HG02884 (cell line): ENCODE measurements around the gene SKIL.

Experiments
- ATAC-seq: cut with Tn5 transposase; IDR thresholded peaks from one replicate; pipeline ENCODE4 v1.9.1; 2021; ENCODE audit warnings: mild to moderate bottlenecking, moderate library complexity; ENCODE audit not compliant: unreplicated experiment

SKIL gene

DNA sequence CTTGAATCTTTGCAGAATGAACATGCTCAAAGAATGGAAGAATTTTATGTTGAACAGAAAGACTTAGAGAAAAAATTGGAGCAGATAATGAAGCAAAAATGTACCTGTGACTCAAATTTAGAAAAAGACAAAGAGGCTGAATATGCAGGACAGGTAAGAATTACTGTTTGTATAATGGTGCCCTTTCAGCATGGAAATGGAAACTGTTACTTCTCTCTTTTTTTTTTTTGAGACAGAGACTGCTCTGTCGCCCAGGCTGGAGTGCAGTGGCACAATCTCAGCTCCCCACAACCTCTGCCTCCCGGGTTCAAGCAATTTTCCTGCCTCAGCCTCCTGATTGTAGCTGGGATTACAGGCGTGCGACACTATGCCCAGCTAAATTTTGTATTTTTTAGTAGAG is 33.6 kb downstream of the SKIL start:
- no peak for ATAC-seq

DNA sequence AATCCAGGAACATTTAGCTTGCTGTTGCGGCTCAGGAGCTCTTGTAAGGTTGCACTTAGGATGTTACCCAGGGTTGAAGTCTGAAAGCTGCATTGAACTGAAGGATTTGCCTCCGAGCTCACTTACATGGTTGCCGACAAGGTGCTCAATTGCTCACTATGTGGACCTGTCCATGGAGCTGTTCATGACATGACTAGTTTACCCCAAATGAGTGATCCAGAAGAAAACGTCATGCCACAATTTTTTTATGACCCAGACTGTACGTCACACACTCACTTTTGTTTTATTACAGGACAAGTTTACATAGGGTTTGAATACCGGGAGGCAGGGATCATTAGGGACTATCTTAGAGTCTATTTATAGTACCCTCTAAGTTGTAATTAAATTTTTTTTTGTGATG is 40.2 kb downstream of the SKIL start:
- ATAC-seq, result no peak

DNA sequence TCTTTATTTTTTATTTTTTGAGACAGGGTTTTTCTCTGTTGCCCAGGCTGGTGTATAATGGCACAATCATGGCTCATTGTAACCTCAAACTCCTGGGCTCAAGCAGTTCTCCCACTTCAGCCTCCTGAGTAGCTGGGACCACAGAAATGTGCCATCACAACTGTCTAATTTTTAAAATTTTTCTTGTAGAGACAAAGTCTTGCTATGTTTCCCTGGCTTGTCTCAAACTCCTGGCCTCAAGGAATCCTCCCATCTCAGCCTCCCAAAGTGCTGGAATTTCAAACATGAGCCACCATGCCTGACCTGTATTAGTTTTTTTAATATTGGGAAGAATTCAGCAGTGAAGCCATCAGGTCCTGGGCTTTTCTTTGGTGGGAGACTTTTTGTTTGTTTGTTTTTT is 47.6 kb downstream of the SKIL start:
- ATAC-seq, result no peak

DNA sequence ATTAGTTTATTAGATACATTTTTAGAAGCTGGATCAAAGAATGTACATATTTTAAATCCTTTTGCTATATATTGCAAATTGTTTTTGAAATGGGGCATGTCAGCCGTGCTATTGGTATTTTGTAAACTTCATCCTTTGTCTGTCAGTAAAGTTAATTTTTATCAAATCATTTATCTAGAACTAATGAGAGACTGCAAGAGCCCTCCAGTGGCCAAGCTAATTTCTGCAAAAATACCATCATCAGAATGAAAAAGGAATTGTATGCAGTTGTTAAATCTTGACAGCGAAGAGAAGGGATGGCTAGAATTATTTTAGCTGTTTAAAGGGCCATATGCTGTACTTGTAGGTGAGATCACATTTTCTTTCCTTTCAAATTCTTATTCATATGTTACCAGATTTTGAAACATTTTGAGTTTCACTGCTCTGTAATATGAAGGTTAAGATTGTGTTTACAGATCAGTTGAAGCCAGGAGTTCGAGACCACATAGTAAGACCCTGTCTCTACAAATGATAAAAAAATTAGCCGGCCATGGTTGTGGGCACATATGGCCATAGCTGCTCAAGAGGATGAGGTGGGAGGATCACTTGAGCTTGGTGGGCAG is 53.0 kb downstream of the SKIL start:
- no peak for ATAC-seq

DNA sequence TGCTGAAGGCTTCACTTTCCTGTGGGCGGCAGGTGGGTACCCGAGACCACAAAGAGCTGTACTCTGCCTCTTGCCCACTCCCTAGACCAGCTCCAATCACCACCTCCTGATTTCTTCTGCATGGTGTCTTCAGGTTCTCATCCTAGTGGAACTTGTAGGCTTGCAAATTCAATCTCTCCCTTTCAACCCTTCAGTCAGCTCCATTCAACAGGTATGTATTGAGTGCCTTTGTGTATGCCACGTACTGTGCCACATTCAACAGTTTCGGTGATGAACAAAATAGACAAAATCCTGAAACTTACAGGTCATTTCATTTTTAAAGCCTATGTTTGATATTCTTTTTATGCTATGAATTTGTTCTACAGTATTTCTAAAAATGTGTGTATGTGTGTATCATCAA is 55.8 kb downstream of the SKIL start:
- no peak for ATAC-seq

DNA sequence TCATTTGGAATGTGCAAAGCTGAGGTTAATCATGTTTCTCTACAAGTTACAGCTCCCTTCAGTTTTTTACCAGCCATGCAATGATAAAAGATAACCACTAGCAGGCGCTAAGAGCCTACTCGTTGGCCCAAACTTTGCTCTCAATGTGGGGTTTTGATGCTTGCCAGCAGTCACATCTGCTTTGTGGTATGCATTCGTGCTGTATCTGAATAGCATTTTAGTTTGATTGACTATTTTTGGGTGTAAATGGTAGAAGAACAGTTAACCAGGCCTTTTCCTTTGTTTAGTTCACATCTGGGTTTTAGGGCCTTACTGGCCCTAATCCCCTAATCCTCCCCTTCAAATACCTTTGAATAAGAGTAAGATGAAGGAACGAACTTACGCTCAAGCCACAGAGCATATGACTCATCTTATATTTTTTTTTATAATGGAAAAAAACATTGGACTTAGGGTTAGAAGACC is 56.7 kb downstream of the SKIL start:
- ATAC-seq, result peak; percentile 54

DNA sequence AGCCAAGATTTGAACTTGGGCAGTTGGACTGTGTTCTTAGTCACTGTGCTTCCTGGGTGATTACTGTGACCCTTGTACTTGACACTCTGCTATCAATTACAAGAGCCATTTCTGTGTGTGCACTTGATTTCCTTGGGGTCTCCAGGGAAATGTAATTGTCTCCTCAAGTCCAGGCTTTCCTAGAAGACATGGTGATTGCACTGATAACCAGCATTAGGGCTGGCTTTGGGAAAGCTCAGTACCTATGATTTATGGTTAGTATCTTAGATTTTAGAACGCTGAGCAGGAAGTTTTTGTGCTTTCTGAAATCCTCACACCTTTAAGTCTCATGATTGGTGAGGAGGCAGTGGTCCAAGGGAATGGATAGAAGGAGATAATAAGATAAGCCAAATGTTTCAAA is 59.6 kb downstream of the SKIL start:
- no peak for ATAC-seq

DNA sequence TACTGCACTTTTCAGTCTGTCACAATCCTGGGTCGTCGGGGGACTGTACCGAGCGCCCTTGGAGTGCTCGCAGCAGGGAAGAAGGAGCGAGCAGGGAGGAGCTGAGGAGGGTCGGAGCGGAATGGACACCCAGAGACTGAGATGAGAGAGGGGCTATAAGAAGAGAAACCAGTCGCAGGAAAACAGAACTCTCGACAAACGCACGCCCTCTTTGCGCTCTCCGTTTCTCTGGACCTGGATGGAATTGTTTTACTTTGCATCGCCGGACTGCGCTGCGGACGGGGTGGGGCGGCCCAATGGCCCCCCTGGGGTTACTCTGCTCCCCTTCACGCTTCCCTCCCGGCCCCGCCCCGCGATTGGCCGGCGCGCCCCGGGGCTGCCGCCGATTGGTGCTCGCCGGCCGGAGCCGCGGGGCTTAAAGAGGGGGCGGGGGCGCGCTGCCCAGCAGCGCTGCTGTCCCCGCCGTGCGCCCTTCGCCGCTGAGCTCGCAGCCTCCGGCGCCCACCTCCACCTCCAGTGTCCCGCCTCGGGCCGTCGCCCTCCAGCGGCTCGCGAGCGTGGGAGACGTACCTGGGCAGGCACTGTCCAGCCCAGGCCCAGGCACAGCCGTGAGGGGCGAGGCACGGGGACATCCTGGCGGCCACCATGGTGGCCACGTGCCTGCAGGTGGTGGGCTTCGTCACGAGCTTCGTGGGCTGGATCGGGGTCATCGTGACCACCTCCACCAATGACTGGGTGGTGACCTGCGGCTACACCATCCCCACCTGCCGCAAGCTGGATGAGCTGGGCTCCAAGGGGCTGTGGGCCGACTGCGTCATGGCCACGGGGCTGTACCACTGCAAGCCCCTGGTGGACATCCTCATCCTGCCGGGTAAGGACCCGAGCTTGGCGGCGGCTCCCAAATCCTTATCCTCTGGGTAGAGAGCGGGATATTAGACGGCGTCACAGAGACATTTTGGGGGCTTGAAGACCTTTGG is 61.2 kb downstream of the SKIL start, which contains the start of gene CLDN11:
TSS of gene CLDN11 (plus strand) at position 447 of the 977 bp plus-strand sequence. CDS start at position 646, 199 bp downstream.
- no peak for ATAC-seq

DNA sequence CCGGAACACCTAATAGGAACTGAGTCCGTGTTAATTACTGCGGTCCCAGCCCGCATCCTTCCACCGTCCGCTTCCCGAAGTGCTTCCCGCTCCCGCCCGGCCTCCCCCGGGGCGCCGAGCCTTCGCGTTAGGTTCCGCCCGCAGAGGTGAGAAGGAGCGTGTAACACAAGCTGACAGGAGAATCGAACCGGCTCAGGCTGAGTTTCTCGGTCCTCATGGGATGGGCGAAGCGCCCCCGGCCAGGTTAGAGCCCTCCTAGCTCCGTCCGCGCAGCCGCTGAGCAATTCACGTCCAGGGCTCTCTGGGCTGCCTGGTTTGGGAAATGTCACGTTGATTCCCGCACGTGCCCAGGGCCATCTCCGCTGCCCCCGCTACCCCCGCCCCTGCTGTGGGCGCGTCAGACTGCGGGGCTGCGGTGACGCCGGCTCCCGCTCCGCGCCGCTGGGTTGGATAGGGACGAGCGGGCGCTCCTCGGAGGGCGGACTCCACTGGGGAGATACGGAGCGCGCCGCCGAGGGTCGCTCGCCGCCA is 62.1 kb downstream of the SKIL start:
- no peak for ATAC-seq

DNA sequence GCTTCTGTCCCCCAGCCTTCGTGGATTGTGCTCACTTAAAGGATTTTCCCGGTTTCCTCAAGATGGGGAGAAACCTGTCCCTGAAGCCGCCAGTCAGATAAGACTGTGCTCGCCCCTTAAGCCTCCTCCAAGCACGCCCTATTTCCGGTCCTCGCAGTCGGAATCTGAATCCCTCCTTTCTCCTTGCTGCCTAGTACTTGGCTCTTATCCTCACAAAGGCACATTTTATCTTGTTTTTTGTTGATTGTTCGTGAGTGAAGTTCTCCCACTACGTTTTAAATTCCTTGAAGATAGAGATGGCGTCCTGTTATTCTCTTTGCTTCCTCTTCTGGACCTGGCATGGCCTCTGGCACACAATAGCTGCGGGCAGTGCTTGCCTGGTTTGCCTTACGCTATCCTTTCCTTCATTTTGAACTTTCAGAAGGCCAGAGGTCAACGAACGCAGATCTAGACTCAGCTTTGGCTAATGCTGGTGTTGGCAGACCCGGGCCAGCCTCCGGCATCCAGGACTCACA is 62.8 kb downstream of the SKIL start:
- ATAC-seq, result no peak

DNA sequence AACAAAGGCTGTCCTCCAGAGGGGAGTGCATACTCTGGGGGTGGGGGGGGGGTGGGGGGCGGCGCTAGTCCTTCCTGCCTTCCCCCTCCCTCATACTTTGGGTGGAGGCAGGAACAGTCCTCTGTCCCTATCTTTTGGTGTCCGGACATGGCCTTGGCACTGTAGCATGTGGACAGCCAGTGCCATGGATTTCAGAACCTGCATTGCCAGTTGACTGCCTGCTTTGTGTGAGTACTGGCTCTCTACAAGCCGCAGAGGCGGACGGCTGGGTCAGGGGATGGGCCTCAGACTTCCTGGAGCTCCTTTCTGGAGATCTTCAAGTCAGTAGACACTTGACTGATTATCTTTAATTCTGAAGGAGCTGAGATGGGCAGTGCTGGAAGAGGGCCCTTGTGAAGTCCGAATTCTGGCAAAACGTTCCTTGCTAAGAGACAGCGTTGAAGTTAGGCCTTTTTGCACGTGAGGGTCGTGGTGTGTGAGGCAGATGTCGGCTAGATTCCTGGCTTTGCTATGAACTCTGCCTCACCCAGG is 63.7 kb downstream of the SKIL start:
- ATAC-seq, result no peak

DNA sequence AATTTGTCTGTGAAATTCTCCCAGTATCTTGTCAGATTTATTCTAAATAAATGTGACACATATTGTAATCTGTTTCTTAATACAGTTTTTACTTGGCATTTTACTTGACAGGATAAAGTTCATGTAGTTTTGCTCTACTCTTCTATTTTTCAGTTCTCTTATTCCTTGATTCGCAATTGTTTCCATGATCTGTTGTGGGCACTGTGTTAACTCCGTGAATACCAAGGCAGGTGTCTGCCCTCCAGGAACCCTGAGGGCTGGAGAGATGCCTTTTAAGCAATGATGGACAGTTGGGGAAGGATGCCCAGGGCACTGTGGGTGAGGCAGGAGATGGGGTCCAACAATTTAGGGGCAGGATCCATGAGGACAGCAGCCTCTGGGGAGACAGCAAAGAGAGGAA is 64.2 kb downstream of the SKIL start:
- no peak for ATAC-seq

DNA sequence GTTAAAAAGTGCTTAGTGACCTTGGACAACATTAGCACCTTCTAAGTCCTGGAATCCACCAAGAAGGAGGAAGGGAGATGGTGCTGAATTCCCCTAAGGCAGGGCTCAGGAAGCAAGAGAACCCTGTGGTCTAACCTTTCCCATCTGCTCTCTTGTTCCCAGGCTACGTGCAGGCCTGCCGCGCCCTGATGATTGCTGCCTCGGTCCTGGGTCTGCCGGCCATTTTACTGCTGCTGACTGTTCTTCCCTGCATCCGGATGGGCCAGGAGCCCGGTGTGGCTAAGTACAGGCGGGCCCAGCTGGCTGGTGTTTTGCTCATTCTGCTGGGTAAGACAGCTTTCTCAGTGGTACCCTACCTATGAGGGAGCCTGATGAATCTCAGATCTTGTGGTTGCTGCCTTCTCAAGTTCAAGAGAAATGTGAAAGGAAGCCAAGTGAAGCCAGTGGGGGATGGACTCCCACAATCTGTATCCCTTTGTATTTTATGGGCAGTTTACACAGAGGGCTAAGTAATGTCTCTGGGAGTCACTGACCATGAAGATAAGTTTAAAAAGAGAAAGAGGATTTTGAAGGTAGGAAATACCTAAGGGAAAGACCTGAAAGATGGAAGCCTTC is 65.6 kb downstream of the SKIL start:
- no peak for ATAC-seq

DNA sequence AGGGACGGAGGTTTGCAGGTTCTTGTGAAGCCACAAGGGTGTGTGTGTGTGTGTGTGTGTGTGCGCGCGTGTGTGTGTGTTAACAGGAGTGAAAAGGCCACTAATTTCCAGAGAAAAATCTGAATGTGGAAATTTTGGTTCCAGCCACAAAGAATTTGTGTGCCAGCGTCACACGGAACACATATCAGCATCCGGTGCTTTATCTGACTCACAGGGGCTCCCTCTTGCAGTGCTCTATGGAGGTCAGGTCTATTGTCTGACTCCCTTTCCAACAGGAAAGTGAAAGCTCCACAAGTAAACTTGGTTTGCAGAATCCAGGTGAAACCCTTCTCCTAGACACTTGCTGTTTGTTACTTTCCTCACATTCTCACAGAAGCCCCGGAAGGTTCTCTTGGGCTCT is 67.4 kb downstream of the SKIL start:
- ATAC-seq, result no peak

DNA sequence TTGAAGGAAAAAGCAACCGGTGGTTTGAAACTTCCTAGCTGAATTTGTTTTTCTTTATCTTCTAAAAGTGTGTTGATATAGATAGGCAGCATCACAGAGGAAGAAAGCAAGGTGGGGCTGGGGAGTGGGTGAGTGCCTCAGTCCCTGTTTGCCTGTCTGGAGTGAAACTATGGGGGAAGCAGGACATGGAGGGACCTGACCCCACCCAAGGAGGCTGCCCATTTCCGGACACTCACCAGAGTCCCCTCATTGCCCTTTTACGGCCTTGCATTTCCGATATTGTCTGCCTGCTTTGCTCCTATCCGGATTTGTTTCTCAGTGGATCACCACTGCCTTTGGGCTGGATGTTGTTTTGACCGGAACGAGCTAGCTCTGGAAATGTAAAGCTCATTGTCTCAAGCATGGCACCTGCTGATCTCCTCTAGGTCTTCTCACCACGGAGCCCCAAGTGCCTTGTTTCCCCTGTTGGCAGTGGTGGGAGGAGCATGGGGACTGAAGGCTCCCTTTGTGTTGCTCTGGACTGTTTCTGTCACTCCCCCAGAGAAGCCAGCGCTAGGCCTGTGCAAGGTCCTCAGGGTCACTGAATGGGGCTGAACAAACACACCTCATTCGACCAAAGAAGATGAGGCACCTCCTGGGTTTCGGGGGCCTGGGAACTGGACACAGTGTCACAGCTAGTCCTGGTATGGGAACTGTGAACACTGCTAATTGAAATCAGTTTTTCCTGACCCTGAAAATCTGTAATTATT is 68.2 kb downstream of the SKIL start:
- ATAC-seq, result no peak

DNA sequence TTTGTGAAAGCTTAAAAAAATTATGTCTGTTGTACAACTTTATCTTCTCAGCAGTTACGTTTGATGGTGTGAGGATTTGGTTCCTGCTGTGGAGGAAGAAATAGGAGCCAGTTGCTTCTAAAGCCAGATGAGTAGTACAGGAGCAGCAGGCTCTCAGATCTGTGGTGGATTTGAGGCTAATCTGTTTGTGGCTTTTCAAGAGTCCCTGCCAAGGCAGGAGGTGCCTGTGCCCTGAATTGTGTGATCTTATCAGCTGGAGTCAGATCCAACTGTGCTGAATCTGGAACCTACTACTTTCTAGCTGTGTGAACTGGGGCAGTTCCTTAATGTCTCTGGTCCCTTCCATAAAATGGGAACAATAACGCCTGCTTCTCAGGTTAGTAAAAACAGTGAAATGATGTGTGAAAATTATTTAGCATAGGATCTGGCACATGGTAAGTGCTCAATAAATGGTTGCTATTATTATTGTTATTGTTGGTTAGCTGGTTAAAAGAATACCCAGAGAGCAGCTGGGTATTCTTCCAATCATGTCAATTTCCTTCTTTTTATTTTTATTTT is 68.8 kb downstream of the SKIL start:
- ATAC-seq, result no peak

DNA sequence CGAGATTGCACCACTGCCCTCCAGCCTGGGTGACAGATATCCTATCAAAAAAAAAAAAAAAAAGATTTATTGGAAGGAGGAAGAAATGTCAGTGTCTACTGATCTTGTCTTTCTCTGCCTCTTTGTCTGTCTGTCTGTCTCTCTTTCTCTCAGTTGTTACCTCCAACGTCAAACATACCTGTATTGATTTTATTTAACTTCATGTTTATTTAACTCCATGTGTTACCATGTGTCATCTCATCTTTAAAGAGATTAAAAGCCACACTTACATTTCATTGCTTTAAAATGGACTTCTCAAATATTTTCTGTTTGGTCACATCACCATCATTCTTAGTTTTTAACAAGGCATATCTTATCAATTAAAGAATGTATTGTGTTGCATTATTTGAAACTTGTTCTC is 70.6 kb downstream of the SKIL start:
- no peak for ATAC-seq

DNA sequence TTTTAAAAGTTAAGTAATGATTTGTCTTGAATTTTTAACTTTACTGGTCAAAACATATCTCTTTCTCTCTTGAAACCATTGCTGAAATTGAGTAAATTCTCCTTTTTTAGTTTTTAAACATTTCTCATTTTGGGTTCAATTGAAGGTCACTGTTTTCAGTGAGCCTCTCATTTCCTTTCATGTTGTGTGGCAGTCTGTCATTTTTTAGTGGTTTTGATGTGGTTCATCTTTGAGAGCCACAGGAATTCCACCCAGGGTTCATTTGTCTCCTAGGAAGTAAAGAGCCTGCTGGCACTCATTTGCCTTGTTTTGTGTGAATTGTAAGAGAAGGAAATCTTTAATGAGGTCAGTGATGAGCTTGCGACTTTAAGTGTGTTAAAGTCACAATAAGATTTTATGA is 71.5 kb downstream of the SKIL start:
- no peak for ATAC-seq

DNA sequence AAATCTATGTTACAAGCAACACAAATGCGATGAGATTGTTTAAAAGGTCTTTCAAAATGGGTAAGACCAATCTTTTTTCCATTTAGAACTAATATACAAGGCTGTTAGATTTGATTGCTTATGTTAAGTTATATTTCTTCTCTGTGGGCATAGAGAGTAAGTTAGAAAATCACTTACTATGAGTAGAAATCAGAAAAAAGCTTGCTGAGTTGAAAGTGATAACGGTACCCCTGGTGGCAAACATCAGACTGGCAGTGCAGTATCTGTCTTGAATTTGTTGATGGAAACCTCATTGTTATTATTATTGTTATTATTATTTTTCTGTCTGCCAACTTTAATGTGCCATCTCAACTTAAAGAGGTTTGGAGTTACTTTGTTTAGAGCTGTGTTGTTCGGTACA is 73.5 kb downstream of the SKIL start:
- no peak for ATAC-seq

DNA sequence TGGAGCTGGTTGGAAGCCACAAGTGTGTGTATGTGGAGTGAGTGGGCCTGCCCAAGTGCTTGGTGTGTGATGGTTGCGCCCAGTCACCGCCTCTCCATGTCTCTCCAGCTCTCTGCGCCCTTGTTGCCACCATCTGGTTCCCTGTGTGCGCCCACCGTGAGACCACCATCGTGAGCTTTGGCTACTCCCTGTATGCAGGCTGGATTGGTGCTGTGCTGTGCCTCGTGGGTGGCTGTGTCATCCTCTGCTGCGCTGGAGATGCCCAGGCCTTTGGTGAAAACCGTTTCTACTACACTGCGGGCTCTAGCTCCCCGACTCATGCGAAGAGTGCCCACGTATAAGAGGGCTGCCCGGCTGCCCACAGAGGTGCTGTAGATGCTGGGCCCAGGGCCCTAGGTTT is 74.9 kb downstream of the SKIL start:
- ATAC-seq, result no peak
